ENCODE data around the gene OR51A2. TPM values are rescaled to one million over a fixed set of nuclear protein-coding genes. Genes with fewer than 3 reads are reported as not detected.
"Not testable (repeated sequence)": the region's sequence is repeated elsewhere in the genome, so short reads cannot be mapped to it uniquely, and the experiment has no call there.

OR51A2 gene
- total RNA-seq = not detected in 2 replicates

GRCh38 chr11:4955613-4956012, at the start of gene OR51A2:
Gene OR51A2, minus strand, starts transcription at chr11:4955713. Its CDS starts 0 bp downstream, at chr11:4955713.
- not testable (repeated sequence) for H3K9me3 Mint-ChIP-seq; H3K4me3 Mint-ChIP-seq; H3K27me3 Mint-ChIP-seq; H3K36me3 Mint-ChIP-seq (ENCODE audit: low read depth); DNase-seq; H3K4me1 Mint-ChIP-seq; H3K27ac Mint-ChIP-seq
- intact Hi-C loops (cut with micrococcal nuclease) = loop anchor here (1.0 kb wide), 1 partner anchor 9 kb away; no protein-coding TSS in a partner anchor

- Mint-ChIP-seq H3K4me3 (no peak overlapping the region), H3K9me3 (no peaks in the 10 kb centered on the region), H3K27ac (no peak overlapping the region), H3K27me3 (no peaks in the 10 kb centered on the region), H3K4me1 (no peaks in the 10 kb centered on the region), H3K36me3 (ENCODE audit: low read depth) (no peaks in the 10 kb centered on the region)
- DNase-seq = peak; percentile 74
- intact Hi-C loops (cut with micrococcal nuclease) = loop anchor here (2.0 to 5.0 kb wide), 2 partner anchors 368 to 817 kb away; partner anchors contain the start of gene OR51D1
Measured at GRCh38 chr11:5004424-5005274, 49.1 kb upstream of the OR51A2 start.

- Mint-ChIP-seq H3K27ac (no peak within 1 kb of the TSS), H3K36me3 (ENCODE audit: low read depth) (no peaks in the 10 kb centered on the region), H3K4me1 (no peaks in the 10 kb centered on the region), H3K4me3 (no peak within 1 kb of the TSS), H3K9me3 (no peaks in the 10 kb centered on the region), H3K27me3 (no peaks in the 10 kb centered on the region)
- intact Hi-C loops (cut with micrococcal nuclease) = no loop called here
- DNase-seq = no peak
Measured at GRCh38 chr11:4994551-4994950, 39.0 kb upstream of the OR51A2 start, which contains the start of gene OR51L1. Gene OR51L1, plus strand, starts transcription at chr11:4994851. Its CDS starts 4,132 bp downstream, at chr11:4998983.

- no peaks in the 10 kb centered on the region for H3K36me3 Mint-ChIP-seq (ENCODE audit: low read depth)
- no peak overlapping the region for H3K27ac Mint-ChIP-seq
- no peaks in the 10 kb centered on the region for H3K4me1 Mint-ChIP-seq
- H3K4me3 Mint-ChIP-seq = no peak overlapping the region
- intact Hi-C loops (cut with micrococcal nuclease) = no loop called here
- no peaks in the 10 kb centered on the region for H3K27me3 Mint-ChIP-seq
- H3K9me3 Mint-ChIP-seq = no peaks in the 10 kb centered on the region
- no peak for DNase-seq
Measured at GRCh38 chr11:4991060-4991459, 35.5 kb upstream of the OR51A2 start.

GRCh38 chr11:4983841-4984240, 28.3 kb upstream of the OR51A2 start:
- intact Hi-C loops (cut with micrococcal nuclease) = no loop called here

GRCh38 chr11:4982678-4983077, 27.2 kb upstream of the OR51A2 start:
- intact Hi-C loops (cut with micrococcal nuclease) = no loop called here
- H3K4me3 Mint-ChIP-seq = no peak overlapping the region
- no peaks in the 10 kb centered on the region for H3K27me3 Mint-ChIP-seq
- H3K36me3 Mint-ChIP-seq (ENCODE audit: low read depth) = no peaks in the 10 kb centered on the region
- DNase-seq = no peak
- no peaks in the 10 kb centered on the region for H3K9me3 Mint-ChIP-seq
- H3K4me1 Mint-ChIP-seq = no peaks in the 10 kb centered on the region
- H3K27ac Mint-ChIP-seq = no peak overlapping the region

More at GRCh38 chr11:4983841-4984240, 28.3 kb upstream of the OR51A2 start:
- no peak overlapping the region for H3K4me3 Mint-ChIP-seq
- H3K27ac Mint-ChIP-seq = no peak overlapping the region
- no peaks in the 10 kb centered on the region for H3K4me1 Mint-ChIP-seq
- no peak for DNase-seq
- H3K27me3 Mint-ChIP-seq = no peaks in the 10 kb centered on the region
- H3K9me3 Mint-ChIP-seq = no peaks in the 10 kb centered on the region
- no peaks in the 10 kb centered on the region for H3K36me3 Mint-ChIP-seq (ENCODE audit: low read depth)

GRCh38 chr11:4979036-4979435, 23.5 kb upstream of the OR51A2 start:
- no peaks in the 10 kb centered on the region for H3K4me1 Mint-ChIP-seq
- H3K27ac Mint-ChIP-seq = no peak overlapping the region
- DNase-seq = no peak
- no peaks in the 10 kb centered on the region for H3K9me3 Mint-ChIP-seq
- intact Hi-C loops (cut with micrococcal nuclease) = no loop called here
- no peaks in the 10 kb centered on the region for H3K36me3 Mint-ChIP-seq (ENCODE audit: low read depth)
- H3K4me3 Mint-ChIP-seq = no peak overlapping the region
- no peaks in the 10 kb centered on the region for H3K27me3 Mint-ChIP-seq

- no peak for DNase-seq
- Mint-ChIP-seq H3K4me3 (no peak overlapping the region), H3K4me1 (no peaks in the 10 kb centered on the region), H3K36me3 (ENCODE audit: low read depth) (no peaks in the 10 kb centered on the region), H3K27ac (no peak overlapping the region), H3K9me3 (no peaks in the 10 kb centered on the region), H3K27me3 (no peaks in the 10 kb centered on the region)
- intact Hi-C loops (cut with micrococcal nuclease) = no loop called here
Measured at GRCh38 chr11:4975436-4975835, 19.9 kb upstream of the OR51A2 start.

- no peaks in the 10 kb centered on the region for H3K4me1 Mint-ChIP-seq
- H3K4me3 Mint-ChIP-seq = no peak overlapping the region
- H3K36me3 Mint-ChIP-seq (ENCODE audit: low read depth) = no peaks in the 10 kb centered on the region
- no peaks in the 10 kb centered on the region for H3K27me3 Mint-ChIP-seq
- intact Hi-C loops (cut with micrococcal nuclease) = no loop called here
- DNase-seq = no peak
- H3K9me3 Mint-ChIP-seq = no peaks in the 10 kb centered on the region
- no peak overlapping the region for H3K27ac Mint-ChIP-seq
Measured at GRCh38 chr11:4962816-4963215, 7.3 kb upstream of the OR51A2 start.

GRCh38 chr11:4960877-4961276, 5.4 kb upstream of the OR51A2 start:
- intact Hi-C loops (cut with micrococcal nuclease) = no loop called here
- no peak overlapping the region for H3K4me3 Mint-ChIP-seq
- no peaks in the 10 kb centered on the region for H3K36me3 Mint-ChIP-seq (ENCODE audit: low read depth)
- H3K9me3 Mint-ChIP-seq = no peaks in the 10 kb centered on the region
- DNase-seq = no peak
- H3K27me3 Mint-ChIP-seq = no peaks in the 10 kb centered on the region
- no peak overlapping the region for H3K27ac Mint-ChIP-seq
- H3K4me1 Mint-ChIP-seq = no peaks in the 10 kb centered on the region

GRCh38 chr11:4957396-4957795, 1.9 kb upstream of the OR51A2 start:
- no peak for DNase-seq
- no peaks in the 10 kb centered on the region for H3K4me1 Mint-ChIP-seq
- intact Hi-C loops (cut with micrococcal nuclease) = no loop called here
- H3K4me3 Mint-ChIP-seq = no peak overlapping the region
- no peak overlapping the region for H3K27ac Mint-ChIP-seq
- H3K36me3 Mint-ChIP-seq (ENCODE audit: low read depth) = no peaks in the 10 kb centered on the region
- H3K27me3 Mint-ChIP-seq = no peaks in the 10 kb centered on the region
- H3K9me3 Mint-ChIP-seq = no peaks in the 10 kb centered on the region

GRCh38 chr11:4947505-4947904, 8.0 kb downstream of the OR51A2 start, which contains the start of gene OR51A4:
Gene OR51A4, minus strand, starts transcription at chr11:4947605. Its CDS starts 505 bp downstream, at chr11:4947100.
- Mint-ChIP-seq H3K36me3 (ENCODE audit: low read depth) (no peaks in the 10 kb centered on the region), H3K9me3 (no peaks in the 10 kb centered on the region), H3K27ac (no peak within 1 kb of the TSS), H3K4me1 (no peaks in the 10 kb centered on the region), H3K27me3 (no peaks in the 10 kb centered on the region), H3K4me3 (no peak within 1 kb of the TSS)
- intact Hi-C loops (cut with micrococcal nuclease) = no loop called here
- DNase-seq = no peak

GRCh38 chr11:4936745-4937144, 18.8 kb downstream of the OR51A2 start:
- intact Hi-C loops (cut with micrococcal nuclease) = no loop called here
- Mint-ChIP-seq H3K4me3 (no peak overlapping the region), H3K4me1 (no peaks in the 10 kb centered on the region), H3K27ac (no peak overlapping the region), H3K27me3 (no peaks in the 10 kb centered on the region), H3K9me3 (no peaks in the 10 kb centered on the region), H3K36me3 (ENCODE audit: low read depth) (no peaks in the 10 kb centered on the region)
- no peak for DNase-seq

GRCh38 chr11:4932751-4933150, 22.8 kb downstream of the OR51A2 start:
- Mint-ChIP-seq H3K36me3 (ENCODE audit: low read depth) (no peaks in the 10 kb centered on the region), H3K9me3 (no peaks in the 10 kb centered on the region), H3K4me3 (no peak overlapping the region), H3K27ac (no peak overlapping the region), H3K4me1 (no peaks in the 10 kb centered on the region), H3K27me3 (no peaks in the 10 kb centered on the region)
- intact Hi-C loops (cut with micrococcal nuclease) = no loop called here
- no peak for DNase-seq
